WTC11 (cell line): ENCODE measurements around the gene ADGB. TPM values are rescaled to one million over a fixed set of nuclear protein-coding genes. Genes with fewer than 3 reads are reported as not detected.

Source experiments
- ATAC-seq: fragments of 200-7000 bp; cut with Tn5 transposase; 2 replicates; pipeline ENCODE4 v1.10.0; 2021; ENCODE audit warnings: mild to moderate bottlenecking, moderate library complexity
- CTCF ChIA-PET: fragments of 300-600 bp; sonication (Branson Sonifier 250); formaldehyde crosslinking; loops from one replicate; lab custom pipeline; 2021; ENCODE audit warnings: antibody characterized with exemption; lab: Charles Lee
- POLR2A ChIA-PET: fragments of 350-600 bp; sonication (Branson Sonifier 250); formaldehyde crosslinking; loops from one replicate; lab custom pipeline; 2021; ENCODE audit warnings: antibody characterized with exemption; lab: Charles Lee
- DNase-seq: peaks from one replicate; pipeline ENCODE4 v3.0.0; 2021; ENCODE audit warnings: low spot score
- H3K27ac Mint-ChIP-seq: 2 replicates; pipeline ENCODE4 v1.8.0; 2021; ENCODE audit warnings: mixed read lengths
- H3K27me3 Mint-ChIP-seq: 2 replicates; pipeline ENCODE4 v1.8.0; 2021; ENCODE audit warnings: low read depth, mild to moderate bottlenecking, moderate library complexity, mixed read lengths
- H3K36me3 Mint-ChIP-seq: 2 replicates; pipeline ENCODE4 v1.8.0; 2021; ENCODE audit warnings: mixed read lengths
- H3K4me1 Mint-ChIP-seq: 2 replicates; pipeline ENCODE4 v1.8.0; 2022; ENCODE audit warnings: mixed read lengths
- H3K4me3 Mint-ChIP-seq: 2 replicates; pipeline ENCODE4 v1.8.0; 2021; ENCODE audit warnings: mild to moderate bottlenecking, moderate library complexity, mixed read lengths
- H3K9me3 Mint-ChIP-seq: 2 replicates; pipeline ENCODE4 v1.8.0; 2021; ENCODE audit warnings: mixed read lengths
- ARID4B ChIP-seq: sonication (generic); formaldehyde crosslinking; IDR thresholded peaks from 2 replicates; pipeline ENCODE4 v1.8.0; 2023; ENCODE audit warnings: missing genetic modification reagents, mild to moderate bottlenecking, borderline replicate concordance
- CBFB ChIP-seq: sonication (generic); formaldehyde crosslinking; IDR thresholded peaks from 2 replicates; pipeline ENCODE4 v1.8.1; 2022; ENCODE audit warnings: mild to moderate bottlenecking, low read depth, missing genetic modification reagents
- ELF4 ChIP-seq: sonication (generic); formaldehyde crosslinking; IDR thresholded peaks from 2 replicates; pipeline ENCODE4 v1.8.1; 2022; ENCODE audit warnings: low read depth, mild to moderate bottlenecking, moderate library complexity, missing genetic modification reagents
- GABPB1 ChIP-seq: sonication (generic); formaldehyde crosslinking; IDR thresholded peaks from 2 replicates; pipeline ENCODE4 v1.8.1; 2023; ENCODE audit warnings: mild to moderate bottlenecking, missing genetic modification reagents
- HMGA2 ChIP-seq: fragments of 250-450 bp; sonication (Bioruptor Pico); IDR thresholded peaks from 2 replicates; pipeline ENCODE4 v1.4.0; 2021; ENCODE audit warnings: mild to moderate bottlenecking, moderate library complexity
- JUN ChIP-seq: sonication (generic); formaldehyde crosslinking; IDR thresholded peaks from 2 replicates; pipeline ENCODE4 v1.8.0; 2023; ENCODE audit warnings: mild to moderate bottlenecking, missing genetic modification reagents
- MXD4 ChIP-seq: fragments of 250-450 bp; sonication (Bioruptor Pico); IDR thresholded peaks from 2 replicates; pipeline ENCODE4 v1.8.0; 2021; ENCODE audit warnings: mild to moderate bottlenecking, moderate library complexity, borderline replicate concordance
- MYBL2 ChIP-seq: sonication (generic); formaldehyde crosslinking; IDR thresholded peaks from 2 replicates; pipeline ENCODE4 v1.8.1; 2023; ENCODE audit warnings: mild to moderate bottlenecking, moderate library complexity, missing genetic modification reagents
- RELA ChIP-seq: sonication (generic); formaldehyde crosslinking; IDR thresholded peaks from 2 replicates; pipeline ENCODE4 v1.8.1; 2022; ENCODE audit warnings: missing genetic modification reagents, mild to moderate bottlenecking, borderline replicate concordance
- SP1 ChIP-seq: sonication (generic); formaldehyde crosslinking; conservative IDR thresholded peaks from 2 replicates; pipeline ENCODE4 v1.8.1; 2022; ENCODE audit warnings: missing genetic modification reagents
- TEAD4 ChIP-seq: sonication (generic); formaldehyde crosslinking; IDR thresholded peaks from 2 replicates; pipeline ENCODE4 v1.8.0; 2022; ENCODE audit warnings: mild to moderate bottlenecking, missing genetic modification reagents
- TP53 ChIP-seq: sonication (generic); formaldehyde crosslinking; IDR thresholded peaks from 2 replicates; pipeline ENCODE4 v1.8.1; 2023; ENCODE audit warnings: mild to moderate bottlenecking, missing genetic modification reagents
- USF2 ChIP-seq: sonication (generic); formaldehyde crosslinking; IDR thresholded peaks from 2 replicates; pipeline ENCODE4 v1.8.1; 2023; ENCODE audit warnings: mild to moderate bottlenecking, missing genetic modification reagents, moderate library complexity
- ZNF121 ChIP-seq: sonication (generic); formaldehyde crosslinking; IDR thresholded peaks from 2 replicates; pipeline ENCODE4 v1.8.0; 2023; ENCODE audit warnings: missing genetic modification reagents
- ZNF263 ChIP-seq: sonication (generic); formaldehyde crosslinking; IDR thresholded peaks from 2 replicates; pipeline ENCODE4 v1.8.1; 2022; ENCODE audit warnings: low read depth, mild to moderate bottlenecking, moderate library complexity, missing genetic modification reagents
- ZNF423 ChIP-seq: fragments of 250-450 bp; sonication (Bioruptor Pico); IDR thresholded peaks from 2 replicates; pipeline ENCODE4 v2.1.2; 2022; ENCODE audit warnings: mild to moderate bottlenecking, moderate library complexity
- ZNF671 ChIP-seq: fragments of 250-450 bp; sonication (Bioruptor Pico); IDR thresholded peaks from 2 replicates; pipeline ENCODE4 v1.8.0; 2021; ENCODE audit warnings: mild to moderate bottlenecking
- total RNA-seq: library from RNA; stranded (reverse); gene quantifications from 3 replicates; pipeline ENCODE4 v1.2.3, GENCODE V29; 2021
- TF ChIP-seq, protein P1 (sequence below): sonication (generic); formaldehyde crosslinking; IDR thresholded peaks from 2 replicates; pipeline ENCODE4 v1.8.1; 2023; ENCODE audit warnings: mild to moderate bottlenecking, missing genetic modification reagents, moderate library complexity
- TF ChIP-seq, protein P2 (sequence below): sonication (generic); formaldehyde crosslinking; conservative IDR thresholded peaks from 2 replicates; pipeline ENCODE4 v1.8.1; 2023; ENCODE audit warnings: mild to moderate bottlenecking, low read depth, missing genetic modification reagents, moderate library complexity

The ADGB gene
- total RNA-seq, 1 experiment from 2014 or later = not detected

- Mint-ChIP-seq H3K9me3 (no peaks in the 10 kb centered on the region), H3K27me3 (no peaks in the 10 kb centered on the region), H3K4me1 (peaks cover 7% of the 10 kb centered on the region), H3K27ac (no peak overlapping the region), H3K36me3 (no peaks in the 10 kb centered on the region), H3K4me3 (no peak overlapping the region)
- DNase-seq (no peak), ATAC-seq (no peak)
- POLR2A ChIA-PET = interaction anchor here (0.6 kb wide), 1 partner anchor 604 kb away, joined by 3 read pairs; no protein-coding TSS in a partner anchor
- TF ChIP-seq MYBL2 = no peak
- no peak for TF ChIP-seq GABPB1 (CRISPR knock-in tag)
- no peak for TF ChIP-seq SP1 (CRISPR knock-in tag)
- TF ChIP-seq HMGA2 (CRISPR knock-in tag) = no peak
- CTCF ChIA-PET = no interaction called here
These were observed 261.2 kb downstream of the ADGB start for GRCh38 chr6:146859795-146860495.

DNA sequence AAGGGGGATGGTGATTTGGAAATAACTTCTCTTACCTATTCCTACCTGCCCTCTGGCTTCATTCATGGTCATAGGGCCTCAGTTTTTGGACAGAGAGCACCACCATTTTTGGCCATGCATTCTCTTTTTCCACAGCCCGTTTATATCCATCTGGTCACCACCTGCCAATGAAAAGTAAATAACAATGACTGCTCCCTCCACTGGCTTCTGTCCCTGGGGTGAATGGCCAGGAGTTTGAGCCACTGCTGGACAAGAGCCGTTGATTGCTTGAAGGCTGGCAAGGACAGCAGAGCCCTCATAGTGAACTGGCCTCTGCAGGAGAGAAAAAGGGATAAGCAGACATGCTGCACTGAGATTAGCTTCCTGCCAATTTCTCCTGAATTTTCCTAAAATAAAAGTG lies 261.8 kb downstream of the ADGB start:
- no peaks in the 10 kb centered on the region for H3K9me3 Mint-ChIP-seq
- H3K27ac Mint-ChIP-seq = no peak overlapping the region
- TF ChIP-seq MXD4 (CRISPR knock-in tag) (no peak), ZNF423 (CRISPR knock-in tag) (no peak), ELF4 (CRISPR knock-in tag) (no peak)
- no peak for ATAC-seq
- H3K4me1 Mint-ChIP-seq = peaks cover 7% of the 10 kb centered on the region
- no peak for DNase-seq
- no peak overlapping the region for H3K4me3 Mint-ChIP-seq
- ChIA-PET POLR2A (no interaction called here), CTCF (no interaction called here)
- H3K36me3 Mint-ChIP-seq = no peaks in the 10 kb centered on the region
- H3K27me3 Mint-ChIP-seq = no peaks in the 10 kb centered on the region

DNA sequence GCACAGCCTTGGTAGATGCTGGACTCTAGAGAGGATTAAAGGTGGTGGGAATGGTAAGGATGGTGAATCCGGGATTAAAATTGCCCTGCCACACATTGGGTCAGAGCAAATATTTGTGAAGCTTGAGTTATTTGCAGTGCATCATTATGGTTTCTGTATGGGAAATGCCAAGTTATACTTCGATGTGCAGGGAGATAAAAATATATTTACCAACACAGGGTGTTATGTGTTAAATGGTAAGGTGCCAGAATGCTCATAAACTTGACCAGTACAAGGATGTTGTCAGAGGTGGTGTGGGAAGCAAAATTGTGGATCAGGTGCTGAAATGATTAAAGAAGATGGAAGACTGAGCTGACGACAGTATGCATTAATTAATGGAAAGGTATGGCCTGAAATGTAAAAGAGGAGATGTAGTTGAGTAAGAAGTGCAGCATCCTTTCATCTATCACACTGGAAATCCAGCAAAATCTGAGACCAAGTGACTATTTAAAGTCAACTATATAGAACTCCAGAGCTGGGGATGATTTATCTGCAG lies 262.3 kb downstream of the ADGB start:
- Mint-ChIP-seq H3K36me3 (no peaks in the 10 kb centered on the region), H3K27me3 (no peaks in the 10 kb centered on the region), H3K27ac (no peak overlapping the region), H3K4me3 (no peak overlapping the region), H3K4me1 (peaks cover 7% of the 10 kb centered on the region), H3K9me3 (no peaks in the 10 kb centered on the region)
- no peak for TF ChIP-seq TEAD4 (CRISPR knock-in tag)
- TF ChIP-seq TP53 (CRISPR knock-in tag) = no peak
- TF ChIP-seq, protein P1, sequence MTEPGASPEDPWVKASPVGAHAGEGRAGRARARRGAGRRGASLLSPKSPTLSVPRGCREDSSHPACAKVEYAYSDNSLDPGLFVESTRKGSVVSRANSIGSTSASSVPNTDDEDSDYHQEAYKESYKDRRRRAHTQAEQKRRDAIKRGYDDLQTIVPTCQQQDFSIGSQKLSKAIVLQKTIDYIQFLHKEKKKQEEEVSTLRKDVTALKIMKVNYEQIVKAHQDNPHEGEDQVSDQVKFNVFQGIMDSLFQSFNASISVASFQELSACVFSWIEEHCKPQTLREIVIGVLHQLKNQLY = no peak
- TF ChIP-seq ZNF121 (CRISPR knock-in tag) = no peak
- TF ChIP-seq CBFB (CRISPR knock-in tag) = no peak
- TF ChIP-seq ARID4B = no peak
- TF ChIP-seq USF2 = no peak
- no peak for TF ChIP-seq ZNF671 (CRISPR knock-in tag)
- TF ChIP-seq JUN (CRISPR knock-in tag) = no peak
- no peak for TF ChIP-seq RELA (CRISPR knock-in tag)
- TF ChIP-seq, protein P2, sequence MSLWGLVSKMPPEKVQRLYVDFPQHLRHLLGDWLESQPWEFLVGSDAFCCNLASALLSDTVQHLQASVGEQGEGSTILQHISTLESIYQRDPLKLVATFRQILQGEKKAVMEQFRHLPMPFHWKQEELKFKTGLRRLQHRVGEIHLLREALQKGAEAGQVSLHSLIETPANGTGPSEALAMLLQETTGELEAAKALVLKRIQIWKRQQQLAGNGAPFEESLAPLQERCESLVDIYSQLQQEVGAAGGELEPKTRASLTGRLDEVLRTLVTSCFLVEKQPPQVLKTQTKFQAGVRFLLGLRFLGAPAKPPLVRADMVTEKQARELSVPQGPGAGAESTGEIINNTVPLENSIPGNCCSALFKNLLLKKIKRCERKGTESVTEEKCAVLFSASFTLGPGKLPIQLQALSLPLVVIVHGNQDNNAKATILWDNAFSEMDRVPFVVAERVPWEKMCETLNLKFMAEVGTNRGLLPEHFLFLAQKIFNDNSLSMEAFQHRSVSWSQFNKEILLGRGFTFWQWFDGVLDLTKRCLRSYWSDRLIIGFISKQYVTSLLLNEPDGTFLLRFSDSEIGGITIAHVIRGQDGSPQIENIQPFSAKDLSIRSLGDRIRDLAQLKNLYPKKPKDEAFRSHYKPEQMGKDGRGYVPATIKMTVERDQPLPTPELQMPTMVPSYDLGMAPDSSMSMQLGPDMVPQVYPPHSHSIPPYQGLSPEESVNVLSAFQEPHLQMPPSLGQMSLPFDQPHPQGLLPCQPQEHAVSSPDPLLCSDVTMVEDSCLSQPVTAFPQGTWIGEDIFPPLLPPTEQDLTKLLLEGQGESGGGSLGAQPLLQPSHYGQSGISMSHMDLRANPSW (CRISPR knock-in tag) = no peak
- TF ChIP-seq ZNF263 (CRISPR knock-in tag) = no peak
- POLR2A ChIA-PET = no interaction called here
- DNase-seq = no peak
- CTCF ChIA-PET = no interaction called here
- ATAC-seq = no peak
